ENCODE measurements around the gene POLG.

DNA sequence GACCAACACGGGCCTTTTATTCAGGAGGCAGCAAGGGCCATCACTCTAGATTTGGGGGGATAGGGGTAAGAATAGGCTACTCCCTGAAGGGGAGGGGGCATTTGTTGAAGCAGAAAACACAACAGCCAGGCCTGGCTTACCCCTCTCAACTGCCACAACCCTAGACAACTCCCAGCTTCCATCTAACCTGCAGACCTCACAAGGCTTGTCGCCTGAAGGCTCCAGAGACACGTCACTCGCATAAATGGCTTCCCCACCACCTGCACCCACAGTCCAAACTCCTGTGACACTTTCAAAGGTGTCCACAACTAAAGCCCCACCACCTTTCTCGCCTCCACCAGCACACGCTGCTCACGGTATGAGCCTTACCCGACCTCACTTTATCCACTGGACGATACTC lies 14.9 kb downstream of the POLG start:
- TF ChIP-seq EZH2 (IDR thresholded peaks at IDR 0.05; ENCODE audit: low read depth, unreplicated experiment) (no peak), JUNB (IDR thresholded peaks at IDR 0.05; ENCODE audit: unreplicated experiment) (no peak), POLR2AphosphoS5 (IDR thresholded peaks at IDR 0.05; ENCODE audit: low read depth) (no peak), NANOG (IDR thresholded peaks at IDR 0.05; ENCODE audit: borderline replicate concordance) (no peak), STAT1 (IDR thresholded peaks at IDR 0.05; ENCODE audit: unreplicated experiment) (no peak), EZH2phosphoT487 (IDR thresholded peaks at IDR 0.05; ENCODE audit: unreplicated experiment) (no peak)
- TF ChIP-seq, protein P1, sequence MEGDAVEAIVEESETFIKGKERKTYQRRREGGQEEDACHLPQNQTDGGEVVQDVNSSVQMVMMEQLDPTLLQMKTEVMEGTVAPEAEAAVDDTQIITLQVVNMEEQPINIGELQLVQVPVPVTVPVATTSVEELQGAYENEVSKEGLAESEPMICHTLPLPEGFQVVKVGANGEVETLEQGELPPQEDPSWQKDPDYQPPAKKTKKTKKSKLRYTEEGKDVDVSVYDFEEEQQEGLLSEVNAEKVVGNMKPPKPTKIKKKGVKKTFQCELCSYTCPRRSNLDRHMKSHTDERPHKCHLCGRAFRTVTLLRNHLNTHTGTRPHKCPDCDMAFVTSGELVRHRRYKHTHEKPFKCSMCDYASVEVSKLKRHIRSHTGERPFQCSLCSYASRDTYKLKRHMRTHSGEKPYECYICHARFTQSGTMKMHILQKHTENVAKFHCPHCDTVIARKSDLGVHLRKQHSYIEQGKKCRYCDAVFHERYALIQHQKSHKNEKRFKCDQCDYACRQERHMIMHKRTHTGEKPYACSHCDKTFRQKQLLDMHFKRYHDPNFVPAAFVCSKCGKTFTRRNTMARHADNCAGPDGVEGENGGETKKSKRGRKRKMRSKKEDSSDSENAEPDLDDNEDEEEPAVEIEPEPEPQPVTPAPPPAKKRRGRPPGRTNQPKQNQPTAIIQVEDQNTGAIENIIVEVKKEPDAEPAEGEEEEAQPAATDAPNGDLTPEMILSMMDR (conservative IDR thresholded peaks at IDR 0.05; ENCODE audit: low read depth in 2 of 2), result no peak
- TF ChIP-seq, protein P2, sequence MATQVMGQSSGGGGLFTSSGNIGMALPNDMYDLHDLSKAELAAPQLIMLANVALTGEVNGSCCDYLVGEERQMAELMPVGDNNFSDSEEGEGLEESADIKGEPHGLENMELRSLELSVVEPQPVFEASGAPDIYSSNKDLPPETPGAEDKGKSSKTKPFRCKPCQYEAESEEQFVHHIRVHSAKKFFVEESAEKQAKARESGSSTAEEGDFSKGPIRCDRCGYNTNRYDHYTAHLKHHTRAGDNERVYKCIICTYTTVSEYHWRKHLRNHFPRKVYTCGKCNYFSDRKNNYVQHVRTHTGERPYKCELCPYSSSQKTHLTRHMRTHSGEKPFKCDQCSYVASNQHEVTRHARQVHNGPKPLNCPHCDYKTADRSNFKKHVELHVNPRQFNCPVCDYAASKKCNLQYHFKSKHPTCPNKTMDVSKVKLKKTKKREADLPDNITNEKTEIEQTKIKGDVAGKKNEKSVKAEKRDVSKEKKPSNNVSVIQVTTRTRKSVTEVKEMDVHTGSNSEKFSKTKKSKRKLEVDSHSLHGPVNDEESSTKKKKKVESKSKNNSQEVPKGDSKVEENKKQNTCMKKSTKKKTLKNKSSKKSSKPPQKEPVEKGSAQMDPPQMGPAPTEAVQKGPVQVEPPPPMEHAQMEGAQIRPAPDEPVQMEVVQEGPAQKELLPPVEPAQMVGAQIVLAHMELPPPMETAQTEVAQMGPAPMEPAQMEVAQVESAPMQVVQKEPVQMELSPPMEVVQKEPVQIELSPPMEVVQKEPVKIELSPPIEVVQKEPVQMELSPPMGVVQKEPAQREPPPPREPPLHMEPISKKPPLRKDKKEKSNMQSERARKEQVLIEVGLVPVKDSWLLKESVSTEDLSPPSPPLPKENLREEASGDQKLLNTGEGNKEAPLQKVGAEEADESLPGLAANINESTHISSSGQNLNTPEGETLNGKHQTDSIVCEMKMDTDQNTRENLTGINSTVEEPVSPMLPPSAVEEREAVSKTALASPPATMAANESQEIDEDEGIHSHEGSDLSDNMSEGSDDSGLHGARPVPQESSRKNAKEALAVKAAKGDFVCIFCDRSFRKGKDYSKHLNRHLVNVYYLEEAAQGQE (IDR thresholded peaks at IDR 0.05; ENCODE audit: unreplicated experiment), result no peak

Measured in GM23338 (cell line).